CD4-positive, alpha-beta T cell treated with Interleukin-15 for 1 hour (primary cell): ENCODE data around the gene NUP133.
"Not testable (repeated sequence)": the region's sequence is repeated elsewhere in the genome, so short reads cannot be mapped to it uniquely, and the experiment has no call there.

Experiments used
- DNase-seq: peaks from one replicate; pipeline ENCODE4 v3.0.0-alpha.2; 2020

NUP133 gene

GRCh38 chr1:229448354-229448753 lies 59.8 kb downstream of the NUP133 start:
- no peak for DNase-seq

- no peak for DNase-seq
Observed at GRCh38 chr1:229447809-229448252, 60.3 kb downstream of the NUP133 start.

- DNase-seq: no peak
Observed at GRCh38 chr1:229445828-229446227, 62.3 kb downstream of the NUP133 start.

- no peak for DNase-seq
Observed at GRCh38 chr1:229440851-229441537, 67.1 kb downstream of the NUP133 start.

- no peak for DNase-seq
Observed at GRCh38 chr1:229438021-229438420, 70.1 kb downstream of the NUP133 start.

- no peak for DNase-seq
Observed at GRCh38 chr1:229437443-229437842, 70.7 kb downstream of the NUP133 start.

- no peak for DNase-seq
Observed at GRCh38 chr1:229436201-229436600, 71.9 kb downstream of the NUP133 start.

GRCh38 chr1:229434641-229435051 lies 73.5 kb downstream of the NUP133 start:
- no peak for DNase-seq

GRCh38 chr1:229434005-229434640 lies 74.0 kb downstream of the NUP133 start, which contains the start of gene ACTA1:
TSS of gene ACTA1 (minus strand) at chr1:229434094. CDS start at chr1:229433115, 979 bp downstream.
- no peak for DNase-seq

- no peak for DNase-seq
Observed at GRCh38 chr1:229433364-229434004, 74.7 kb downstream of the NUP133 start.

GRCh38 chr1:229432905-229433304 lies 75.2 kb downstream of the NUP133 start:
- DNase-seq: no peak

- no peak for DNase-seq
Observed at GRCh38 chr1:229432116-229432461, 76.1 kb downstream of the NUP133 start.

GRCh38 chr1:229431284-229432115 lies 76.6 kb downstream of the NUP133 start:
- no peak for DNase-seq

- no peak for DNase-seq
Observed at GRCh38 chr1:229430761-229431283, 77.3 kb downstream of the NUP133 start.

- DNase-seq: no peak
Observed at GRCh38 chr1:229428256-229428655, 79.9 kb downstream of the NUP133 start.

GRCh38 chr1:229427572-229427971 lies 80.6 kb downstream of the NUP133 start:
- DNase-seq: no peak

- no peak for DNase-seq
Observed at GRCh38 chr1:229425564-229426159, 82.5 kb downstream of the NUP133 start.

GRCh38 chr1:229420765-229421164 lies 87.4 kb downstream of the NUP133 start:
- no peak for DNase-seq

- DNase-seq: no peak
Observed at GRCh38 chr1:229420224-229420623, 87.9 kb downstream of the NUP133 start.

- not testable (repeated sequence) for DNase-seq
Observed at GRCh38 chr1:229418586-229418985, 89.6 kb downstream of the NUP133 start.

GRCh38 chr1:229412810-229413209 lies 95.3 kb downstream of the NUP133 start:
- not testable (repeated sequence) for DNase-seq

GRCh38 chr1:229412056-229412455 lies 96.1 kb downstream of the NUP133 start:
- DNase-seq: no peak
